ENCODE results near the gene HPN. TPM values are rescaled to one million over a fixed set of nuclear protein-coding genes. Genes with fewer than 3 reads are reported as not detected.
"Not testable (repeated sequence)": the region's sequence is repeated elsewhere in the genome, so short reads cannot be mapped to it uniquely, and the experiment has no call there.

HPN gene
- 9.3 and 10.6 TPM in 2 replicates for total RNA-seq (2021)
- long read RNA-seq, partial matches to known transcripts, result 55 of 98 reads
- long read RNA-seq, other reads (novel, unspliced or antisense), result 43 of 98 reads

DNA sequence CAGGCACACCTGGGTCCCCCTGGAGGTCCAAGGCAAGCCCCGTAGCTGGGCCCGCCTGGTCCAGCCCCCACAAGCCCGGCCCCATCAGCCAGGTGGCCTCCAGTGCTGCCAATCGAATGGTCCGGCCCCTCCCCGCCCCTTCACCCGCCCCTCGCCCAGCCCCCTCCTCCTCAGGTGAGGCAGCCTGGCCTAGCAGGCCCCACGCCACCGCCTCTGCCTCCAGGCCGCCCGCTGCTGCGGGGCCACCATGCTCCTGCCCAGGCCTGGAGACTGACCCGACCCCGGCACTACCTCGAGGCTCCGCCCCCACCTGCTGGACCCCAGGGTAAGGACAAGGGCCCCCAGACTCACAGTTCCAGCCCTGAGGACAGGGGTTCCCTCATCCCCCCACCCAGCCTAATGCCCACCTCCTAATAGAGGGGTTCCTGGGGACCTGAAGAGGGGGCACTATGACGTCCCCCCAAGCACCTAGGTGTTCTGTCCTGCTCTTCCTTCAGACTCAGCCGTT is at the start of gene HPN:
Gene HPN, plus strand, starts transcription at position 174 of the 508 bp plus-strand sequence. CDS start 786 bp downstream, outside the sequence.
- Histone ChIP-seq H2BK5ac (ENCODE audit: insufficient read length, low read length) (no peak within 1 kb of the TSS), H3K56ac (ENCODE audit: insufficient read length, low read depth, low read length) (no peak within 1 kb of the TSS), H2AK5ac (ENCODE audit: insufficient read length, low read length) (no peak within 1 kb of the TSS), H4K5ac (ENCODE audit: insufficient read length, low read depth, low read length) (no peak within 1 kb of the TSS), H3K9me3 (ENCODE audit: control insufficient read depth, low read depth, low read length) (no peaks in the 10 kb centered on the region), H3T11ph (ENCODE audit: low read length) (no peak within 1 kb of the TSS), H3K14ac (ENCODE audit: insufficient read depth, low read length) (peak within 1 kb of the TSS; percentile 60), H4K91ac (ENCODE audit: insufficient read length, low read depth, low read length) (no peak within 1 kb of the TSS), H3K27ac (ENCODE audit: insufficient read length, low read depth, low read length) (no peak within 1 kb of the TSS), H3K27me3 (ENCODE audit: insufficient read depth, low read length) (no peaks in the 10 kb centered on the region), H3K79me2 (ENCODE audit: insufficient read depth, low read length) (no peaks in the 10 kb centered on the region), H3K4ac (ENCODE audit: low read depth, low read length) (no peak within 1 kb of the TSS), H2BK12ac (ENCODE audit: insufficient read length, low read depth, low read length) (no peak within 1 kb of the TSS), H2BK20ac (ENCODE audit: low read depth, low read length, poor library complexity, severe bottlenecking) (no peak within 1 kb of the TSS), H2BK15ac (ENCODE audit: low read depth, low read length) (no peak within 1 kb of the TSS), H3K79me1 (ENCODE audit: insufficient read depth, low read depth, low read length, poor library complexity, severe bottlenecking) (no peaks in the 10 kb centered on the region), H4K8ac (replicated peaks; ENCODE audit: insufficient read length, low read depth, low read length) (no peak within 1 kb of the TSS), H3K23me2 (ENCODE audit: insufficient read length, low read depth, low read length, poor library complexity, severe bottlenecking) (peaks cover 10% of the 10 kb centered on the region), H3K4me2 (ENCODE audit: insufficient read depth, insufficient read length, low read length) (peak within 1 kb of the TSS; percentile 16), H3K18ac (ENCODE audit: insufficient read length, low read depth, low read length) (peak within 1 kb of the TSS; percentile 48), H2BK120ac (ENCODE audit: low read depth, low read length, poor library complexity, severe bottlenecking) (no peak within 1 kb of the TSS), H3K4me1 (ENCODE audit: insufficient read depth, low read length) (peaks cover 5% of the 10 kb centered on the region; the same call in 1 of the 2 replicates), H3K9ac (ENCODE audit: extremely low read depth, insufficient read length, low read length) (no peak within 1 kb of the TSS), H3K23ac (ENCODE audit: insufficient read length, low read depth, low read length) (no peak within 1 kb of the TSS), H2AFZ (ENCODE audit: low read length) (no peak within 1 kb of the TSS), H4K20me1 (ENCODE audit: control insufficient read depth, insufficient read depth, insufficient read length) (peaks cover 4% of the 10 kb centered on the region)
- DNase-seq, result peak; percentile 96
- Mint-ChIP-seq H3K4me3 (peak within 1 kb of the TSS; percentile 56 to 82), H3K27me3 (ENCODE audit: low read depth) (peaks cover 2% of the 10 kb centered on the region; the same call in 1 of the 2 replicates), H3K9me3 (no peaks in the 10 kb centered on the region), H3K36me3 (ENCODE audit: insufficient read depth in 1 of 3, low read depth in 3 of 3) (no peaks in the 10 kb centered on the region; a peak in 3 of 7 replicates), H3K27ac (peak within 1 kb of the TSS; percentile 89 to 91 (median 91)), H3K4me1 (peaks cover 39 to 54% of the 10 kb centered on the region in 2 experiments)
- no CpG with 5 or more reads among the region's 19 CpGs for WGBS (ENCODE audit: extremely low coverage, insufficient read length, low lambda C conversion rate)
- TF ChIP-seq, protein P1, sequence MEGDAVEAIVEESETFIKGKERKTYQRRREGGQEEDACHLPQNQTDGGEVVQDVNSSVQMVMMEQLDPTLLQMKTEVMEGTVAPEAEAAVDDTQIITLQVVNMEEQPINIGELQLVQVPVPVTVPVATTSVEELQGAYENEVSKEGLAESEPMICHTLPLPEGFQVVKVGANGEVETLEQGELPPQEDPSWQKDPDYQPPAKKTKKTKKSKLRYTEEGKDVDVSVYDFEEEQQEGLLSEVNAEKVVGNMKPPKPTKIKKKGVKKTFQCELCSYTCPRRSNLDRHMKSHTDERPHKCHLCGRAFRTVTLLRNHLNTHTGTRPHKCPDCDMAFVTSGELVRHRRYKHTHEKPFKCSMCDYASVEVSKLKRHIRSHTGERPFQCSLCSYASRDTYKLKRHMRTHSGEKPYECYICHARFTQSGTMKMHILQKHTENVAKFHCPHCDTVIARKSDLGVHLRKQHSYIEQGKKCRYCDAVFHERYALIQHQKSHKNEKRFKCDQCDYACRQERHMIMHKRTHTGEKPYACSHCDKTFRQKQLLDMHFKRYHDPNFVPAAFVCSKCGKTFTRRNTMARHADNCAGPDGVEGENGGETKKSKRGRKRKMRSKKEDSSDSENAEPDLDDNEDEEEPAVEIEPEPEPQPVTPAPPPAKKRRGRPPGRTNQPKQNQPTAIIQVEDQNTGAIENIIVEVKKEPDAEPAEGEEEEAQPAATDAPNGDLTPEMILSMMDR (conservative IDR thresholded peaks at IDR 0.05), result no peak

DNA sequence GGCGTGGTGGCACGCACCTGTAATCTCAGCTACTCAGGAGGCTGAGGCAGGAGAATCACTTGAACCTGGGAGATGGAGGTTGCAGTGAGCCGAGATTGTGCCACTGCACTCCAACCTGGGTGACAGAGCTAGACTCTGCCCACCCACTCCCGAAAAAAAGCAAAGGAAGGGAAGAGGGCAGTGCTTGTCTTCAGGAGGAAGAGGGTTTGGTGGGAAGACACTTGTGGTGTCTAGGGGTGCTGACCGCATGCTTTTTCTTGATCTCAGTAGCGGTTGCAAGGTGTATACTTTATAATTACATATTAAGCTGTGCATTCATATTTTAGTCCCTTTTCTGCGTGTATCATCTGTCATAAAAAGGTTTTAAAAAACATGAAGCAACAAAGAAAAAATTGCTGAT is 48.9 kb upstream of the HPN start:
- H2BK15ac ChIP-seq (ENCODE audit: low read depth, low read length); H3K4me3 Mint-ChIP-seq; H3K27me3 ChIP-seq (ENCODE audit: insufficient read depth, low read length); H3K18ac ChIP-seq (ENCODE audit: insufficient read length, low read depth, low read length); DNase-seq; H3K79me1 ChIP-seq (ENCODE audit: insufficient read depth, low read depth, low read length, poor library complexity, severe bottlenecking); H2BK20ac ChIP-seq (ENCODE audit: low read depth, low read length, poor library complexity, severe bottlenecking); H4K91ac ChIP-seq (ENCODE audit: insufficient read length, low read depth, low read length); H3T11ph ChIP-seq (ENCODE audit: low read length); H2AFZ ChIP-seq (ENCODE audit: low read length); H2BK120ac ChIP-seq (ENCODE audit: low read depth, low read length, poor library complexity, severe bottlenecking); H3K36me3 Mint-ChIP-seq (ENCODE audit: insufficient read depth in 1 of 3, low read depth in 3 of 3); H3K9ac ChIP-seq (ENCODE audit: extremely low read depth, insufficient read length, low read length); H4K20me1 ChIP-seq (ENCODE audit: control insufficient read depth, insufficient read depth, insufficient read length); H3K23ac ChIP-seq (ENCODE audit: insufficient read length, low read depth, low read length); H2BK12ac ChIP-seq (ENCODE audit: insufficient read length, low read depth, low read length); H3K27ac ChIP-seq (ENCODE audit: insufficient read length, low read depth, low read length); H4K8ac ChIP-seq (replicated peaks; ENCODE audit: insufficient read length, low read depth, low read length); H2BK5ac ChIP-seq (ENCODE audit: insufficient read length, low read length); H3K9me3 ChIP-seq (ENCODE audit: control insufficient read depth, low read depth, low read length); H3K4me2 ChIP-seq (ENCODE audit: insufficient read depth, insufficient read length, low read length); H3K23me2 ChIP-seq (ENCODE audit: insufficient read length, low read depth, low read length, poor library complexity, severe bottlenecking); H3K56ac ChIP-seq (ENCODE audit: insufficient read length, low read depth, low read length); H4K5ac ChIP-seq (ENCODE audit: insufficient read length, low read depth, low read length); H3K4me1 ChIP-seq (ENCODE audit: insufficient read depth, low read length); H3K4ac ChIP-seq (ENCODE audit: low read depth, low read length); H3K14ac ChIP-seq (ENCODE audit: insufficient read depth, low read length); H3K9me3 Mint-ChIP-seq; H2AK5ac ChIP-seq (ENCODE audit: insufficient read length, low read length); H3K27me3 Mint-ChIP-seq (ENCODE audit: low read depth); H3K79me2 ChIP-seq (ENCODE audit: insufficient read depth, low read length): not testable (repeated sequence)
- Mint-ChIP-seq H3K27ac (peak overlapping the region in 1 of 3 experiments; percentile 65; a peak in 1 of 7 replicates), H3K4me1 (peaks cover 14 to 15% of the 10 kb centered on the region in 2 experiments)
- WGBS (ENCODE audit: extremely low coverage, insufficient read length, low lambda C conversion rate), result no CpG with 5 or more reads among the region's 7 CpGs

Measured in H9 (cell line).